DMS 273 treated with DMSO at 0.1 percent for 48 hours (cell line): Measurements from ENCODE around the gene SIGLEC15.

ENCODE experiments used
- DNase-seq: peaks from one replicate; lab custom pipeline; 2025; lab: John Stamatoyannopoulos, UW

The SIGLEC15 gene

DNA sequence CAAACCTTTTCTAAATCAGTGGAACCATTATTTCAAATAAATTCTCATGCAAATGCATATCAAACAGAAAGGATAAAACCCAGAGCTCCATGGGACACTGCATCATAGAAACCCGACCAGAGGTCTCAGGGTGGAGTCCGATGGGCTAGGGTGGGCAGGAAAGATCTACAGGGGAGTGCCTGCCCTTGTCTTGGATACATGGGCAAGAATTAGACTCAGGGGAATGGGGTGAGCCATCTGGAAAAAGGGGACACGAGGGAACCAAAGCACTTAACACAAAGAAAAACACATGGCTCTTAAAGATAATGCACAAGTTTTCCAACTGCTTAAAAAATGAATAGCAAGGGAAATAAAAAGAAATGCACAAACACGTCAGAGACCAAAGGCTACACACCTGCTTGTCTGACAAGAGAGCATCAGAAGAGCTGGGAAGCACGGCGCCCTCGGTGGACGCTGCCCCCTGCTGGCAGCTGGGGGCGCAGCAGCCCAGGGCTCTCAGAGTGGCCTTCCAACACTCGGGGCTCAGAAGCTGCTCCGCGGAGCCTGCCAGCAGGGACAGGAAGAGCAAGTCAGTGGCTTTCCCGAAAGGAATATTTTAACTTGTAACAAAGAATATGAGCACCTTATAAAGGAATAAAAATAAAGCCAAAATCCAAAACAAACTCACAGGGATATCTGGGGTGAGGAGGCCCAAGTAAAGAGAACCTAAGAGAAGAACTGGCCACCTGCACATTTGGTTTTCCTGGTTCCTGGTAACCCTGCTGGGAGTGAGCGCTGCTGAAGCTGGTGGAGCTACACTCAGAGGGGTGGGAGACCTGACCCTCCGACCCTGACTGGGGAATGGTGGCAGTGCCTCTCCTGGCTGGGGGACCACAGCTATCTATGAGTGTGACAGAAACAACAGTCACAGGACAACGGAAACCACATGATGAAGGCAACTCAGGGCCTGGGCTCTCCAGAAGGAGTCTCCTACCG, 54.5 kb downstream of the SIGLEC15 start:
- DNase-seq: peak; percentile 9

DNA sequence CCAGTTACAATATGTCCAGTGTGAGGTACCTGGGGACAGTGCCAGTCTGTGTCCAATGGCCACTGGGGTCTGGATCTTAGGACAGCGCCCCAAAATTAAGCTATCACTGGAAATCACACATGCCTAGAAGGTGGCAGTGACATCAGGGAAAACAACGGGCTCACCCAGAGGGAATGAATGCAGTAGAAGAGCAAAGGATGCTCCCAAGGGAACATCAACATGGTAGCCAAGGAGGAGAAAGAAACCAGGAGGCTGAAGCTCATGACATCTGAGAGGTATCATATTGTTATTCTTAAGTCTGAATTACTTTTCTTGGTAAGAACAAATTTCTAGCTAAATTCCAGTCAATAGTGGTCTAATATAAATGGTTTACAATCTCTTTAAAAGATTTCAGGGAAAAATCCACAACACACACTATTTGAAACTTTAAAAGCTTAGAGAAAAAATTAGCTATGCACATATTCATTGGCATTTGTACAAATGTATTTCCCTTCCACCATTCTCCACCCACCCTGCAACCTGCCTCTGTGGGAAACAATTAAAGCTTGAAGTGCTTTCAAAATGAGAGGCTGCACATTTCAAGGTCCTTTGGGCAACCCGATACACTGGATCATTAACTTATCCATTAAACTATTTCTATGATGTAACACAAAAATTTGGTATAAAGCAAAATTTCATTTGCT, 55.5 kb downstream of the SIGLEC15 start:
- no peak for DNase-seq

DNA sequence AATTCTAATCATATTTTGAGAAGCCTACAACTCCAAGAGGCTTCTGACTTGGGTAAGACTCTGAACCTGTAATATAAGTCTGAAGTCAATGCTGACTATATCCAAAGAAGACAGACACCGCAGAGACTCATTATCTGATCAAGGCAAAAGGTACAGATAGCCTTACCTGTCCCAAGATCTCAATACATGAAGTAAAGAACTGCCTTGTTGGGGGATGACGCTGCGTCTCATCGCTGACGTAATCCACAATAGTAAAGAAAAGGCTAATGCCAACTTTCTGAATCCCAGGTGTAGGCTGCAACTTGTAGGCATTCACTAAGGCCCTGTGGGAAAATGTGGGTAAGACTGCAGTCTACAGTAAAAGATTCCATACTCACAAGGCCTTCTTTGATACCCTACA, 62.1 kb downstream of the SIGLEC15 start:
- DNase-seq: no peak

DNA sequence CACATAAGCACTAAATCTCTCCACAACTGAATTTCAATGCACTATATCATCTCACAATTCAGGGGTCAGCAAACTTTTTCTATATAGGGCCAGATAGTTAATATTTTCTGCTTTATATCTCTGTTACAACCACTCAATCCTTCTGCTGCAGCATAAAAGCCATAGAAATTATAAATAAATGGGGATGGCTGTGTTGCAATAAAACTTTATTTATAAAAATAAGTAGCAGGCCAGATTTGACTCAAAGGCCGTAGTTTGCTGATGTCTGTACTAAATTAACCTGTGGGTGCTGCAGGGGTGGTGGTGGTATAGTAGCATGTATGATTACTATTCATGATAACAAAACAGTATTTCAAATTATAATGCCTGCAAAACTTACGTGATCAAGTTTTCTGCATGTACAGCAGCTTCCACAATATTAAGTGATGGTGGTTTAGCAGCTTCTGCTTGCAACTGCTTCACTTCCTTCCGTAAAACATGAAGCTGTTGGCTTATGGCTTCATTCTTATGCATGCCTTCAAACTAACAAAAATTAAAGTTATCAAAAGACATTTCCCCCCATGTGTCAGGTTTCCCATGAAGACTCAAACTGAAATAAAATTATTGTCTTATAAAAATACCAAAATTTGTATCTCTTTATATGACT, 64.1 kb downstream of the SIGLEC15 start:
- DNase-seq: no peak

DNA sequence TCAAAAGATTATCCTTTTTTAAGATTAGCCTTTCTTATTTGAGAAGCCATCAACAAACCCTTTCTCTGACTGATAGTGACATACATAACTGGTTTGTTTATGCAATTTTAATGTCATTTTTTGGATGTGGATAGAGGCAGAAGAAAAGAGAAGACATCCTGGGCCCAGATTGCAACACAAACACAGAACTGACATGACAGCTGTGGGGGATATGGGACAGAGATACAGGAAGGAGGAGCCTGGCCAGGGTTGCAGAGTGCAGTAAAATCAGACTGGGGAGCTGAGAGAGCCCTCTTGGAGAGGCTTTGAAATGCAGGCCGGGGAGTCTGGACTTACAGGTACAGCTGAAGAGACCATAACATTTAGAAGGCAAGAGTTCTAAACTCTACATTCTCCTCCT, 65.1 kb downstream of the SIGLEC15 start:
- DNase-seq: no peak

DNA sequence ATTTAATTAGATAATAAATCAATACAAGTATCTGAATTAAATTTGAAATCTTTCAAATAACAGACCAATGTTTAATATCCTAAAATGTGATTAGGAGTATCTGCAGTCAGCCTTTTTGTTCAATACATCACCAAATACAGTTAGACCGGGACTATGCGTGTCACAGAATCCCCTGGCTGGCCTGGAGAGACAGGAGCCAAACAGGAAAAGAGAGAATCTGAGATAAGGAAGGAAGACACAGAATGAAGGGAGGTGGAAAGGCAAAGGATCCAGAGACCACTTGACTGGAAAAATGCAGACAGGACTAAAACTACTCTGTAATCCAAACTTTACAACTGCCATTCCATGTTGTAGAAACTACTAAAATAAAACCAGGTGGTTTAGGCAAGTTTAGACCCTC, 66.3 kb downstream of the SIGLEC15 start:
- DNase-seq: no peak
